NCI-H82 (cell line): ENCODE results near the gene IBA57.

Experiments
- DNase-seq: peaks from one replicate; lab custom pipeline; 2025; lab: John Stamatoyannopoulos, UW

IBA57 gene

GRCh38 chr1:228165372-228166169, at the start of gene IBA57:
Gene IBA57 (plus strand): TSS chr1:228165804. CDS start chr1:228165817, 13 bp downstream.
- DNase-seq = peak; percentile 99

DNA sequence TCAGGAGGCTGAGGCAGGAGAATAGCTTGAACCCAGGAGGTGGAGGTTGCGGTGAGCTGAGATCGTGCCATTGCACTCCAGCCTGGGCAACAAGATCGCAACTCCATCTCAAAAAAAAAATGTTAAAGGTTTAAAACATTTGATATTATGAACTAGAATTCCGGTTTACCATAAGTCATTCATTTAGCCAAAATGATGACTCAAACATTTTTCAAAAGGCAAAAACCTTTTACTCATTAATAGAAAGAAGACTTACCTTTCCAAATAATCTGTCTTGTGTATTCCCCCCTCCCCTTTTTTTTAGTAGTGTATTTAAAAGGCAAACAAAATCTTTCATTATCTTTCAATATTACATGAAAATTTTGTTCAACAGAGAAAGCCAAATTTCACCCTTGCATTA, 48.3 kb upstream of the IBA57 start:
- no peak for DNase-seq

DNA sequence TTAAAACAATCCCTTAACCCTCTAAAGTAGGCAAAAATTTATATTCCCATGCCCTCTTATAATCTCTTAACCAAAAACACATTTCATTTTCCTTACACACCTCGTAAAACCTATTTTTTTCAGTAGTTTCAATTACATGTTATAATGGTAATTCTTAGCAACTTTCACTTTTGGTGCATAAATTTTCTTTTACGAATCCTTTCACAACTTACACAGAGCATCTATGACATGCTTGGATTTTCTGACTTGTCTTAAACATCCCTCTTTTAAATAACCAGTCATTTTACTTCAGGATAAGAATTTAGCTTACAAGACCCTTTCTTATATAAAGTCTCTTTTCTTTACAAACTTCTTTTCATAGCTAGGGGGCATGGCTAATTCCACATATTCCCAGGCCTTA, 47.6 kb upstream of the IBA57 start:
- peak; percentile 21 for DNase-seq

GRCh38 chr1:228120351-228120750, 45.3 kb upstream of the IBA57 start:
- DNase-seq = no peak

- peak; percentile 29 for DNase-seq
These were observed 44.6 kb upstream of the IBA57 start for GRCh38 chr1:228120857-228121489.

DNA sequence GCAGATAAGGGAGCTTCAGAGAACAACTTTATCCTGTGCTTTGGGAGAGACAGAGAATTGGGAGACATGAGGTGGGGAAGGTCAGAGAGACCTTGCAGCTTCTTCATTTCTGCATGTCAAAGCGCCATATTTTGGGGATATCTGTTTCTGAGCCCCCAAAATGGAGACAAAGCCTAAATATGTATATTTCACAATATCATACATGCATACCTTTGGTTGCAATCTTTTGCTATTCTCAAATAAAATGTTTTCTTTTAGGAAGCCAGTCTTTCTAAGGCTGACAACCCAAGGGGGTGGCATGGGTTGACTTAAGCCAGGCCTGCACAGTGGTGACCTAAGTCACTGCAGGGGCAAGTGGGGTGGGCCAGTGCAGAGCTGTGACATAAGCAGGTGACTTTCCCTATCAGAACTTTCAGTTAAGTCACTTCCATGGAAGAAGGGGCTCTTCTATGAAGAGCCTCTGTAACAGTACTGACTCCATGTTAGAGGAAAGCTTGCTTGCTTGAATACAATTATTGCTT, 42.6 kb upstream of the IBA57 start:
- no peak for DNase-seq

DNA sequence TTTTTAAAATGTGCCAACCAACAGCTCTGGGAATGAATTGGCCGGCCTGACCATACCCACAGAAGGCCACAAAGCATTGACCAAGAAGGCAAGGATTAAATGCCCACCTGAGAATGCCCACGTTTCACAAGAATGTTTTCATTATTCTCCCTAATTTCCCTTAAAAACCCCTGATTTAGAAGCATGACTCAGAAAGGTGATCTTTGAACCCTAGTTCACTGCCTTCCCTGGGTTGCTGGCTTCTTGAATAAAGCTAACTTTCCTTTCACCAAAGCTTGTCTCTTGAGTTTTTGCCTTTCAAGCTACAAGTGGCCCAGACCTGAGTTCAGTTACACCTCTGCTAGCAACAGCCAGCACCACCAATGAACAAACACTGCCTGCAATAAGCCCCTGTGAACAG, 42.1 kb upstream of the IBA57 start:
- no peak for DNase-seq

GRCh38 chr1:228125185-228125584, 40.4 kb upstream of the IBA57 start:
- DNase-seq = no peak

GRCh38 chr1:228131766-228132165, 33.8 kb upstream of the IBA57 start:
- no peak for DNase-seq

GRCh38 chr1:228134591-228134990, 31.0 kb upstream of the IBA57 start:
- DNase-seq = no peak

DNA sequence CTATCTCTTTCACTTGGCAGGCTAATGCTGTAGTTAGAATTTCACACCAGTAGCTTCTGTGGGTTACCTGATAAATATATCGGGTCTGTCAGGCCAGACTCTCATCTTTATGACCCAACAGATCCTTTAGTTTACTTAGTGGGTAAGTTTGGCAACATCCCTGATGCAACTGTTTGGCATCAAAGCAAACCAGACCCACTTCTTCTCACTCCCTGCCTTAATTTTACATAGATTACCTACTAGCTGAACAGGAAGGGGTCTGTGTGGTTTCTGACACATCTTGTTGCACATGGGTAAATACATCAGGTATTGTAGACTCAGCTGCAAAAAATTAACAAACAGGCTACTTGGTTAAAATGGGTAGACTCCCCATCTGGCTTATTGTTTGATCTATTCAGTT, 28.7 kb upstream of the IBA57 start:
- no peak for DNase-seq

GRCh38 chr1:228139406-228139930, 26.1 kb upstream of the IBA57 start:
- no peak for DNase-seq

GRCh38 chr1:228139931-228140723, 25.5 kb upstream of the IBA57 start, which contains the start of gene GUK1:
Gene GUK1 (plus strand): TSS chr1:228140279. CDS start chr1:228140303, 24 bp downstream.
- DNase-seq = peak; percentile 100

GRCh38 chr1:228140724-228141225, 24.8 kb upstream of the IBA57 start:
- no peak for DNase-seq

GRCh38 chr1:228141226-228142044, 24.2 kb upstream of the IBA57 start:
- DNase-seq = peak; percentile 63

GRCh38 chr1:228142155-228142691, 23.4 kb upstream of the IBA57 start:
- DNase-seq = peak; percentile 70

GRCh38 chr1:228142701-228143136, 22.9 kb upstream of the IBA57 start:
- no peak for DNase-seq

DNA sequence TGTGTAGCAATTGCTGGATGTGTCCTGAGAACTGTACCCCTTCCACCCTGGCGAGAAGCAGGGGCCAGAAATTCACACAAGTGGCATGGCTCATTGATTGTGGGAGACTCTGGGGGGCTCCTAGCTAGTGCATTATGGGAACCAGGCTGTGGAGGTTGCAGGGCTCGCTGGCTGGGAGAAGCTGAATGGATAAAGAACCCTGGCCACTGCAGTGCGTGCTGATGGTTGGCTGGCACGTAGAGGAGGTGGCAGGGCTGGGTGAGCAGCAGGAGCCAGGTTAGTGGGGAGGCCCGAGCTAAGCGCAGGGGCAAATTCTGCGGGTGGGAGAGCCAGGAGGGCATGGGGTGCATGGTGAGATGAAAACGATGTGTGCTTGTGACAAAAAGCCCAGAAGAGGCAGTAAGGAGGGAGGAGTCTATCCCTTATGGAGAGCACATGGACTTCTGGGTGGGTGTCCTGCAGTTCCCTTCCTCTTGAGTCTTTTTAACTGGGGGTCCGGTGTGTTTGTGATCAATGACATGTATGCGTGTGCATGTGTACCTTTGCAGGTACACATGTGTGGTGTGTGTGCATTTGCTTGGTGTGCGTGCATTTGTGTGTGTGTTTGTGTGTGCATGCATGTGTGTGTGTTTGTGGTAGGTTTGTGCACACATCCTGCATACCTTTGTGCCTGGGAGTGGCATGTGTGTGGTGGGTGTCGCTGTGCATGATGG, 22.0 kb upstream of the IBA57 start:
- DNase-seq = no peak

DNA sequence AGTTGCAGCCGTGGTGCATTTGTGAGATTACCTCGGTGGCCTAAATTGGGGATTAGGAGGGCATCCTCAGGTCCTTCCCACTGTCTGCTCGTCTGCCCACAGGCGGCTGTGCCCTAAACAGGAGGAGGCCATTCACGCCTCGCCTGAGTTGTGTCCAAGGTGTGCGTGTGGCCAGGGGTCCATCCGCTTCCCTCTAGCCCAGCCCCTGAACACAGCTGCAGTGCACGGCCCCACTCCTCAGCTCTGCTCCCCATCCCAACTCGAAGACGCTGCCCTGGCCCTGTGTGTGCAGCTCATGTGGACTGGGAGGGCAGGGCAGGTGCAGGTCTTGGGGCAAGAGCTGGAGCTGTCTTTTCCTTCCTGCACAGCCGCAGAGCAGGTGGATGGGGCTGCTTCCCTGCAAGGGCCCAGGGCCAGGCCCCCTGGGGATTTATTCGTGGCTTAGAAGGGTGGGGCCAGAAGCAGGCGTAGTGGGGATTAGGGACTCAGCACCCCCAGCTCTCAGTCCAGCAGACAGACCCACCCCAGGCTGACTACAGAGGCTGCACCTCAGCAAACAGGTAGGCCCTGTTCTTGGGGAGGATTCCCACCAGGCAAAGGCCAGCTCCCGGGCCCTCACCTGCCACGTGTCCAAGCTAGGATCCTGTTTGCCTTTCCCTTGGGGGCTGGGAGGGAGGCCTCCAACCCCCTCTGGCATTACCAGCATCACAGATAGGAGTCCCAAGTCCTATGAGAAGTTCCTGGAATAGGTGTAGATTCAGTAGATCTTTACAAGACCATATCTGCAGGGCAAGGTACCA, 21.2 kb upstream of the IBA57 start:
- DNase-seq = peak; percentile 91
